ENCODE measurements around the gene SRSF9.
"Not testable (repeated sequence)": the region's sequence is repeated elsewhere in the genome, so short reads cannot be mapped to it uniquely, and the experiment has no call there.

Gene SRSF9

DNA sequence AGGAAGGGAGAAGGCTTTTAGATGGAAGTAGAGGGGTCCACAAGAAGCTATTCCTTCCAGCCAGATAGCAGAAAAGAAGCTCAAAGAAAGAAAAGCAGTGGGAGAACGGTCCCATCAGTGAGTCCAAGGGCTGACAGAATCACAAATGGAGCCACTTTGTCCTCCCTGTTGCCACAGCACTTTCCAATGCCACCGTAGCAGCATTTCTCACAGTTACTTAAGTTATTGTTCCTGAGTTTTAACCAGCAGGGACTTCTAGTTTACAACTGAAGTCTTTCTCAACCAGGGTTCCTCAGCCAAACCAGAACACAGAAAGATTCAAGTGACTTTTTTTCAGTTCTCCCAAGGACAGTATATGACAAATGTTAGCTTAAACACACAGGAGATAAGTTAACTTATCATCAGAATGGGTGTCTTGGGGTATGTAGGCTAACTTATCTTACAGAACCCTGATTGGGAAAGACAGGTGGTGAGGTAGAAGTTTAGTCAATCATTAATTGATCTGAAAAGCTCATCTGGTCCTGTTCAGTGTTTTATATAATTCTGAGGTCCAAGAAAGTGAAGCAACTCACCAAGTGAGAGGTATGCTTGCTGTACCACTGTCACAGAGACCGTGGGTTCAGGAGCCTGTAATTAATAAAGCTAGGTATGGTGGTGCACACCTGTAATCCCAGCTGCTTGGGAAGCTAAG, 16.3 kb downstream of the SRSF9 start:
- DNase-seq (ENCODE audit: extremely low read depth in 1 of 2, low read depth in 1 of 2) = no peak

DNA sequence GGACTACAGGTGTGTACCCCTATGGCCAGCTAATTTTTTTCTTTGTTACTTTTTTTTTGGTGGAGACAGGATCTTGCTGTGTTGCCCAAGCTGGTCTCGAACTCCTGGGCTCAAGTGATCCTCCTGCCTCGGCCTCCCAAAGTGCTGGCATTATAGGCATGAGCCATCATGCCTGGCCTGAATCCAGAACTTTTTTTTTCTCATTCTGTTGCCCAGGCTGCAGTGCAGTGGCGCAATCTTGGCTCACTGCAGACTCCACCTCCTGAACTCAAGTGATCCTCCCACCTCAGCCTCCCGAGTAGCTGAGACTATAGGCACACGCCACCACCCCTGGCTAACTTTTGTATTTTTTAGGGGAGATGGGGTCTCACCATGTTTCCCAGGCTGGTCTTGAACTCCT, 17.0 kb downstream of the SRSF9 start:
- not testable (repeated sequence) for DNase-seq (ENCODE audit: extremely low read depth in 1 of 2, low read depth in 1 of 2)

DNA sequence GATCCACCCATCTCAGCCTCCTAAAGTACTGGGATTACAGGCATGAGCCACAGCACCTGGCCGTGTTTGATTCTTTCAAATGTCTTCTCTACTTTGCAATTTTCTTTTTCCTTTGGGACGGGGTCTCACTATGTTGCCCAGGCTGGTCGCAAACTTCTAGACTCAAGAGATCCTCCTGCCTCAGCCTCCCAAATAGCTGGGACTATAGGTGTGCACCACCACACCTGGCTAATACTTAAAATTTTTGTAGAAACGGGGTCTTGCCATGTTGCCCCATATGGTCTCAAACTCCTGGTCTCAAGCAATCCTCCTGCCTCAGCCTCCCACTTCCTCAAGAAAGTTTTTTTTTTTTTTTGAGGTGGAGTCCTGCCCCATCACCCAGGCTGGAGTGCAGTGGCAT, 21.6 kb downstream of the SRSF9 start:
- no peak for DNase-seq (ENCODE audit: extremely low read depth in 1 of 2, low read depth in 1 of 2)

DNA sequence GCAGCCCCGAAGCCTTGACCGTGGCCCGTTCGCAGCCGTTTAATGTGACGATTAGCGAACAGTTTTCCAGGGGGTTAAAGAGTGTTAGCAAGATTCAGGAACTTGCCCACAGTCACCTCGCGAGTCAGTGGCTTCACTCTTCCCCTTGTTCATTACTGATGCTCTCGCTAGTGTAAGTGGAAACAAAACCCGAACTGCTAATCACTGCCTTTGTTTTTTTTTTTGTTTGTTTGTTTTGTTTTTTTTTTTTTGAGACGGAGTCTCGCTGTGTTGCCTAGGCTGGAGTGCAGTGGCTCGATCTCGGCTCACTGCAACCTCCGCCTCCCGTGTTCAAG, 22.7 kb downstream of the SRSF9 start:
- not testable (repeated sequence) for DNase-seq (ENCODE audit: extremely low read depth in 1 of 2, low read depth in 1 of 2)

DNA sequence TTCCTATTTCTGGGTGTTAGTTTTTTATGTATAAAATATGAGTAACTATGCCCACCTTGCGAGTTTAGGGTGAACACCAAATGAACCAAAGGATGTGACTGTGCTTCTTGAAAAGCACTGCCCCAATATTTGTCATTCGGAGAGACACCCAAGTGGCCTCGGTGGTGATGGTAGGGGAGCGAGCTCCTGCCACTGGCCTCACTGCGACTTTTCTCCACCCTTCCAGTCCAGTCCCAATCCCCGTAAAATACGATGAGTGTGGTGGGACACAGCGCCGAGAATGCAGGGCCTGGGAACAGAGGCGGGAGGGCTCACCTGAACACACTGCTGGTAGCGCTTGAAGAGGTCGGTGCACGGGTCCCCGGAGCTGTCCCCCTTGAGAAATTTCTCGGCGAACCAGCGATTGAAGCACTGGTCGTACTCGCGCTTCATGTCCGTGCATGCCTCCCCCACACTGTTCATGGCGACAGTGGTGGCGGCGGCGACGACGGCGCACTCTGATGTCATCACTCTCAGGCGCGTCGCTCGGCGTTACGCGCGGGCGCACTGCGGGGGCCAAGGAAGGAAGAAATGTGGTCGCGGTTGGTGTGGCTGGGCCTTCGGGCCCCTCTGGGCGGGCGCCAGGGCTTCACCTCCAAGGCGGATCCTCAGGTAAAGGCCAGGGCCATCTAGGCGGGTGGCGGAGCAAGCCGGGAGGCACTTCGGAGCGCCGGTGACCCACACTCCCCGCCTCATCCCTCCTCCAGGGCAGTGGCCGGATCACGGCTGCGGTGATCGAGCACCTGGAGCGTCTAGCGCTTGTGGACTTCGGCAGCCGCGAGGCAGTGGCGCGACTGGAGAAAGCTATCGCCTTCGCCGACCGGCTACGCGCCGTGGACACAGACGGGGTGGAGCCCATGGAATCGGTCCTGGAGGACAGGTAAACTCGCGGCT, 23.4 kb downstream of the SRSF9 start, which contains the start of the genes GATC and TRIAP1:
TSS of gene GATC (plus strand) at position 534 of the 933 bp plus-strand sequence. CDS start at position 571, 37 bp downstream.
TSS of gene TRIAP1 (minus strand) at position 474 of the 933 bp plus-strand sequence. CDS start at position 462, 12 bp downstream.
- peak; percentile 73 to 85 for DNase-seq (ENCODE audit: extremely low read depth in 1 of 2, low read depth in 1 of 2)

DNA sequence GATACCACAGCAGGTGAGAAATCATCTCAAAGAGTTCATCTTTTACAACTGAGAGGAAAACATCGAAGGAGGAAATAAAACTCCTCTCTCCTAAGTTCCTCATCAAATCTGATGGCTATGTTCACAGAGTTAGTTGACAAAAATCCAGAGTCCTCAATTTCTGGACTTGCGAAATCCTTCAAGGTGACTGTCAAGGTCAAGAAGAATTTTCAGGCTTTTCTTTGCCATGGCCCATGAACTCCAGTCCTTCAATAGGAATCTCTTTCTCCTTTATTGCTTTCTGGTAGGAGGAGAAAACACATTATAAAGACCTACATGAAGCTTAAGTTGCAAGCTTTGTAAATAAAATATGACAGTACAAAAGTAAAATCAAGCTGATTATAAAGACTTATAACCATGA, 24.9 kb downstream of the SRSF9 start:
- no peak for DNase-seq (ENCODE audit: extremely low read depth in 1 of 2, low read depth in 1 of 2)

DNA sequence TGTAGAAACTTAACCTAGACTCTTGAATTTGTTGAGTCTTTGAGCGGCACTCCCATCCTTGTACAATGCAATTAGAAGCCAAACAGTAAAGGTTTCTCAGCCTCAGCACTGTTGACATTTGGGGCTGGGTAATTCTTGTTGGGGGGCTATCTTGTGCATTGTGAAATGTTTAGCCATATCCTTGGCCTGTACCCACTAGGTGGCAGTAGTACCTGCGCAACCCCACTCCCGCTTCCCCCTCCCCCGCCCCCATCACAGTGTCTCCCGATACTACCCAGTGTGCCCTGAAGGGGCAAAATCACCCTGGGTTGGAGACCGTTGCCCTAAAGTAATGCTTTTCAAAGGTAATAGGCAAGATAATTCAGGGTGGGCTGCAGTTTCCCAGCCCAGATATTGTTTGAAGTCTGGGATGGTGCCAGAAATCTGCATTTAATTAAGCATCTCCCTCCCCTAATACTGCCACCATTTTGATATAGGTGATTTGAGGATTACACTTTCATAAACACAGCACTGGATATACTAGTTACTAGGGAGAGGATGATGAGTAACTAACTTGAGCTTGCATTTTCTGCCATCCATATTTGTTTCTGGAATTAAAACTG, 29.8 kb downstream of the SRSF9 start:
- peak; percentile 33 to 64 for DNase-seq (ENCODE audit: extremely low read depth in 1 of 2, low read depth in 1 of 2)

DNA sequence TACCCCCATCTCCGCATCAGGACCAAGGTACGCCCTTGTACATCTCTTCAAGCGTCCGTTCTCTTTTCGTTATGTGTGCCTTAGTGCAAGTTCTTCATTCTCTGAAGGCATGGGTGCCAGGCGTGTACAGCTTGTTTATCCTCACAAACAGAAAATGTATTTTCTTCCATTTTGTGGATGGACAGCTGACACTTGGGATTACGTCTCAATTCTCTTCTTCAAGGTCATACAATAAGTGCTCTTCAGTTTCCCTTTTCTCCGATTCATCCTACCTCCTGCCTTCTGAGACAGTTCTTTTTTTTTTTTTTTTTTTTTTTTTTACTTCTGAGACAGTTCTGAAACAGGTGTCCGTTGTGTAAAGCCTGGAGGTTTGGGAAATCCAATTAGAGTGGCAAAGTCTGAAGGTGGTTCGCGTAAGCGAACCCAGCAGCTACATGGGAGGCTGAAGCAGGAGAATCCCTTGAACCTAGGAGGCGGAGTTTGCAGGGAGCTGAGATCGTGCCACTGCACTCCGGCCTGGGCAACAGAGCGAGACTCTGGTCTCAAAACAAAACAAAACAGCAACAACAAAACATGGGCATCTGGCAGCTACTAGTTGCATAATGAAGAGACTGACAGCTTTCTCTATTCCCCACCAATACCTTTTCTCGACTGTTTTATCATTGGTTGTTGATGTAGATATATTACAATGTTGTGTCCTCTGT, 30.9 kb downstream of the SRSF9 start:
- DNase-seq (ENCODE audit: extremely low read depth in 1 of 2, low read depth in 1 of 2) = no peak

DNA sequence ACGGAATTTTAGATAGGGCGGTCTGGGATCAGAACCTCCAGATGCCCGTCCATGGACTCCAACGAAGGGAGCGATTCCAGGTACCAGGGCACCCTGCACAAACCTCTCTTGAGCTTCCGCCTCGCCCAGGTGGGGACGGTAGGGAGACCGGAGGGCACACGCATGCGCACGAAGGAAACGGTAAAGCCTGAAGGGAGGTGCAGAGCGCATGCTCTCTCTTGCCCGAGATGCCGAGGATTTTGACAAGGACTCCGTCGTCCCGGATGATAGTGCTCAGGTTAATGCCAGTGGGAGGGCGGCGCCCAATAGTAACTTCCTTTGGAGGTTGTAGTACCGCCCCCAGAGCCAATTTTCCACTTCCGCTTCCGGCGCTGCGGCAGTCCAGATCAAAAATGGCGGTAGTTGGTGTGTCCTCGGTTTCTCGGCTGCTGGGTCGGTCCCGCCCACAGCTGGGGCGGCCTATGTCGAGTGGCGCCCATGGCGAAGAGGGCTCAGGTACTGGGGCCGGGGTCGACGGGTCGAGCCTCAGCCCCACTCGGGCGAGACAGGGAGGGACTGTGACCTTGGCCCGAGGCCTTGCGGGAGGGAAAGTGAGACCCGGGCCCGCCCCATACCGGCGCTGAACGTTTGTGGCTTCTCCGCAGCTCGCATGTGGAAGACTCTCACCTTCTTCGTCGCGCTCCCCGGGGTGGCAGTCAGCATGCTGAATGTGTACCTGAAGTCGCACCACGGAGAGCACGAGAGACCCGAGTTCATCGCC, 31.6 kb downstream of the SRSF9 start, which contains the start of gene COX6A1:
TSS of gene COX6A1 (plus strand) at position 379 of the 760 bp plus-strand sequence. CDS start at position 393, 14 bp downstream.
- peak; percentile 95 to 100 for DNase-seq (ENCODE audit: extremely low read depth in 1 of 2, low read depth in 1 of 2)

DNA sequence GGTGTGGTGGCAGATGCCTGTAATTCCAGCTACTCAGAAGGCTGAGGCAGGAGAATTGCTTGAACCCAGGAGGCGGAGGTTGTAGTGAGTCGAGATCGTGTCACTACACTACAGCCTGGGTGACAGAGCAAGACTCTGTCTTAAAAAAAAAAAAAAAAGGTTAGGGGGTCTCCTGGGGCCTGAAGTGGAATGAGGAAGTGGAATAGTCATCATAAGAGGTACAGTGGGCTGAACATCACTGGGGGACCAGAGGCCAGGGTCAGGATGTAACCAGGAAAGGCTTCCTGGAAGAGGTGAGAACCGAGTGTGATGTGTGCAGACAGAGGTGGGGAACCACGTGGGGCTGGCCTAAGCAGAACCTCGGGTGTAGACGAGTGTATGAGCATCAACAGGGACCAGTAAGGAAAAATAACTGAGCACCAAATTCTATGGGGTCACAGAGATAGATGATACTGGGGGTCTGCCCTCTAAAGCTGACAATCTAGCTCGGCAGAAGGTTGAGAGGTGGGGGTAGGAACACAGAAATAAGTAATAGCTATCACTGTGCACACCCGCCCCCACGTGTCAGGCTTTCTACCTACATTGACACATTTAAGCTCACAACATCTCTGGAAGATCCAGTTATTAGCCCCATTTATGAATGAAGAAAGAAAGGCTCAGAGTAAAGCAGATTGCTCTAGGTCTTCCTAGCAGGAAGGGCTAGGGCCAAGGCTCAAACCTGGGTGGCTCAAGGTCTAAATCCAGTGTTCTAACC, 36.6 kb downstream of the SRSF9 start:
- DNase-seq (ENCODE audit: extremely low read depth in 1 of 2, low read depth in 1 of 2) = no peak

DNA sequence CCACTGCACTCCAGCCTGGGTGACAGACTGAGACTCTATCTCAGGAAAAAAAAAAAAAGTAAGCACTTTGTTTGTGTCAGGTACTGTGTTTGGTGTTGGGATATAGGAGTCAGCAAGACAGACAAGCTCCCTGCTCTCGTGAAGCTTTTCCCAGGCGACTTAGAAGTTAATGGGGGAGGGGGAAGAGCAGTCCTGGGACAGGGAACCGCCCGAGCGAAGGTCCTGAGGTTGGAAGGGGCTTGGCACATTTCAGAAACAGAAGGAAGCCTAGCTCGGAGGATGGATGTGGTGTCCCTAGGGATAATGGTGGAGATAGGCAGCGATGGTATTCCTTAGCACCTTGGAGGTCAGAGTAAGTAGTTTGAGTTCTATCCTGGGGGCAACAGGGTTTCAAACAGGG, 40.2 kb downstream of the SRSF9 start:
- no peak for DNase-seq (ENCODE audit: extremely low read depth in 1 of 2, low read depth in 1 of 2)

DNA sequence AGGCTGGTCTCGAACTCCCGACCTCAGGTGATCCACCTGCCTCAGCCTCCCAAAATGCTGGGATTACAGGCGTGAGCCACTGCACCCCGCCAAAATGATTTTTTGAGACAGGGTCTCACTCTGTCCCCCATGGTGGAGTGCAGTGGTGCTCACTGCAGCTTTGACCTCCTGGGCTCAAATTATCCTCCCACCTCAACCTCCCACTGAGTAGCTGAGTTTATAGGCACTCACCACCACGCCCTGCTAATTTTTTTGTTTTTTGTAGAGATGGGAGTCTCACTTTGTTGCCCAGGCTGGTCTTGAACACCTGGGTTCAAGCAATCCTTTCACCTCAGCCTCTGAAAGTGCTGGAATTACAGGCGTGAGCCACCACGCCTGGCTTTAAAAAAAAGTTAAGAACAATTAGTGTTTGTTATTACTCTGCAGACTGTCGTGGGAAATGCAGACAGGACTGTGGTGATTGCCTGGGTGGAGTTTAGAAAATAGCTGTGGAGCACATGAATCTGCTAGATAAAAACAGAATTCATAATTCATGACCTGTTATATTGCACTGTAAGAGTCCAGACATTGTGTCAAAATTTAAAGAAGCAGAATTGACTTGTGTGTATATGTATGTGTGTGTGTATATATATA, 40.8 kb downstream of the SRSF9 start:
- DNase-seq (ENCODE audit: extremely low read depth in 1 of 2, low read depth in 1 of 2) = no peak

DNA sequence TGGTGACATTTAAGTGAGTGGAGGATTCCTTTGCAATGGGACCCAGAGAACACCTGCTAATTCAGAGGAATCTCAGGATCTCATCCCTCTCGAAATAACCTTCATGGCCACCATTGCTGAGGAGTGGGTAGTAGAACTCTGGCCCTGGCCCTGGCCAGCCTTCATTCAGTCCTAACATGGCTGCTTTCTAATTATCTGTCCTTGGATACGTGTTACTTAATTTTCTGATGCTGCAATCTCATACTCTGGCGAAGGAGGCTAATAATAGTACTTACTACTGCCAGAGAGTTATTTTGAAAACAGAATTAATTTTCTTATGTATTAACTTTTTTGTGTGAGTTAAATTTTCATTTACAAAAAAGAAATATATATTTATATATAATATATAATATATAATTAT, 43.8 kb downstream of the SRSF9 start:
- no peak for DNase-seq (ENCODE audit: extremely low read depth in 1 of 2, low read depth in 1 of 2)

DNA sequence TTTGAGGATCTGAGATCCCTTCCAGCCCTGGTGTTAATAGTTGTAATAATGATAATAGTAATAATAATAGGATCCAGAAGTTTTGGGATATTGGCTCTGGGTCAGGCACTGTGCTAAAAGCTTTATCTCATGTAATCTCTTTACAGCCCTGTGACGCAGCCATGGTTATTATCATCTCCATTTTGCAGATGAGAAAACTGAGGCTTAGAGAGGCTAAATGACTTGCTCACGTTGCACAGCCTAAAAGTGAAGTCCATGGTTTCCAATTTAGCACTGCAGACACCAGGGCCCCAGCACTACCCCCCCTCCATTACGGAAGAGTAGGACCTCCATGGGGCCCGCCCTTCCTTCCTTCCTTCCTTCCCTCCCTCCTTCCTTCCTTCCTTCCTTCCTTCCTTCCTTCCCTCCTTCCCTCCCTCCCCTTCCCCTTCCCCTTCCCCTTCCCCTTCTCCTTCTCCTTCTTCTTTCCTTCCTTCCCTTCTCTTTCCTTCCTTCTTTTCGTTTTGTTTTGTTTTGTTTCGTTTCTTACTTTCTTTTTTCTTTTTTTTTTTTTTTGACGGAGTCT, 46.6 kb downstream of the SRSF9 start:
- no peak for DNase-seq (ENCODE audit: extremely low read depth in 1 of 2, low read depth in 1 of 2)

DNA sequence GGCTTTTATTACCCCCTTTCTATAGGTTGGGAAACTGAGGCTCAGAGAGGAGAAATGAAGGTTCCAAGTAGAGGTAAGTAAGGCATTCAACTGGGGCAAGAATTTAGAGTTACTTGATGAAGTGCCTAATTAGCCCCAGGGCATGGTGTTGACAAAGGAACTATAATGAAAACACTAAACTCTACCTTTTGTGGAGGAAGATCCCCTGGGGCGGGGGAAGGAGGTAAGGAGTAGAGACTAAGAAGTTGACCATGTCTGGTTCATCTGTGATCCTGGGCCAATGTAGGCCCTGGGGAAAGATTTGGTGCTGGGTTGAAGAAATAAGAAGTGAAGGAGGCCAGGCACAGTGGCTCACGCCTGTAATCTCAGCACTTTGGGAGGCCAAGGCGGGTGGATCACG, 47.8 kb downstream of the SRSF9 start:
- DNase-seq (ENCODE audit: extremely low read depth in 1 of 2, low read depth in 1 of 2) = no peak

DNA sequence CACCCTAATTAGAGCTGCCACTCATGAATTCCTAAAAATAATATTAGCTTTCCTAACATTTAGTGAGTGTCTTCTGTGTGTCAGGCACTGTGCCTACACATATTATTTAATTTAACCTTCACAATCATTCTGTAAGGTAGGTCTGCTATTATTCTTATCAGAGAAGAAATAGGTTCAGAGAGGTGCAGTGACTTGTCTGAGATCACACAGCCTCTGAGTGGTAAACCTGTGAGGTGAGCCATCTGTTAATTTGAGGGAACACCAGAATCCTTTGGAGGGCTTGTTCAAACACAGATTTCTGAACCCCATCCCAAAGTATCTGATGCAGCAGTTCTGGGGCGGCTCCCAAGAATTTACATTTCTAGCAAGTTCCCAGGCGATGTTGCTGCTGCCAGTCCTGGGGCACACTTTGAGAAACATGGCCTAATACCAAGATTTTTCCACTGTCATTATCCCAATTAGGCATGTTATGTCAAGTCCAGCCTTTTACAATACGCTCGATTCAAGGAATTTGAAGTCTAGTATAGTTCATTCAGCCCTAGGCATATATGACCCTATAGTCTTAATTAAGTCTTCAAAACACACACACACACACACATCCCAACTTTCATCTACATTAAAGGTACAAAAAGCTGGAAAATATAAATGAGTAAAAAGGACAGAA, 51.5 kb downstream of the SRSF9 start:
- no peak for DNase-seq (ENCODE audit: extremely low read depth in 1 of 2, low read depth in 1 of 2)

DNA sequence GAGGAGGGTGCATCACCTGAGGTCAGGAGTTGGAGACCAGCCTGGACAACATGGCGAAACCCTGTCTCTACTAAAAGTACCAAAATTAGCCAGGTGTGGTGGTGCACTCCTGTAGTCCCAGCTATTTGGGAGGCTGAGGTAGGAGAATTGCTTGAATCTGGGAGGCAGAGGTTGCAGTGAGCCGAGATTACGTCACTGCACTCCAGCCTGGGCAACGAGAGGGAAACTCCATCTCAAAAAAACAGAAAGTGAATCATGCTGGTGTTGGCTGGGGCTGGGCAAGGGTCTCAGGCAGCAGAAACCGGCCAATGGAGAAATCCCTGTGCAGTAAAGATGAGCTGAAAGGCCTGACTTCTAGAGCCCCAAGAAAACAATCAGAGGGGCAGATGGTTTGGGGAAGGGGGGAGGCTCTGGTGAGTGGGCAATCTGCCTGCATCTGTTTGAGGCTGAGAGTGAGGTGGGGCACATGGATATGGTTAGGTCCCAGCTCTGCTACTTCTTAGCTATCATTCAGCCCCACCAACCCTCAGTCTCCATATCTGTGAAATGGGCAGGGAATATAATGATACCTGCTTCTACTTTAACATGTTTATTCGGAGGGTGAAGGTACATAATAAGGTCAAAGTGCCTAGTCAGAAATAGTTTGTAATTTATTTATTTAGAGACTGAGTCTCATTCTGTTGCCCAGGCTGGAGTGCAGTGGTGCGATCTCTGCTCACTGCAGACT, 52.9 kb downstream of the SRSF9 start:
- DNase-seq (ENCODE audit: extremely low read depth in 1 of 2, low read depth in 1 of 2) = no peak

Measured in stimulated activated CD8-positive, alpha-beta memory T cell treated with anti-CD3 and anti-CD28 coated beads, Interleukin-7, amount 100 ng/mL, for 48 hours (primary cell).